Common myeloid progenitor, CD34-positive (primary cell): ENCODE data around the gene SDK1.

Experiments
- CTCF ChIA-PET: fragments of 350-600 bp; sonication (Branson Sonifier 250); formaldehyde crosslinking; loops from one replicate; lab custom pipeline; 2021; ENCODE audit warnings: antibody characterized with exemption; lab: Charles Lee
- POLR2A ChIA-PET: fragments of 350-600 bp; sonication (Branson Sonifier 250); formaldehyde crosslinking; loops from one replicate; lab custom pipeline; 2021; ENCODE audit warnings: antibody characterized with exemption; lab: Charles Lee
- DNase-seq, 3 donors: peaks; one replicate each; pipeline versions ENCODE4 v3.0.0 to v3.0.0-alpha.2; 2013
- H3K27ac ChIP-seq, 2 experiments: 1 replicate in 1 of 2; 2 replicates in 1 of 2; pipeline ENCODE4 v1.7.0; 2013; ENCODE audit warnings: inconsistent platforms in 2 of 2, low read length in 2 of 2, mild to moderate bottlenecking in 2 of 2, low read depth in 1 of 2, moderate library complexity in 1 of 2; ENCODE audit not compliant: severe bottlenecking in 2 of 2, insufficient read depth in 1 of 2, poor library complexity in 1 of 2
- H3K27me3 ChIP-seq, 5 experiments: replicated peaks in 2 of 5; 1 replicate in 3 of 5; 2 replicates in 2 of 5; pipeline versions ENCODE4 v1.6.1 to v1.7.0; 2013; ENCODE audit warnings: low read length in 4 of 5, mild to moderate bottlenecking in 2 of 5, moderate library complexity in 2 of 5, inconsistent platforms in 1 of 5; ENCODE audit not compliant: insufficient read depth in 5 of 5, control insufficient read depth in 4 of 5
- H3K36me3 ChIP-seq, 4 experiments: 1 replicate in 2 of 4; 2 replicates in 2 of 4; pipeline versions ENCODE4 v1.6.1 to v1.7.0; 2013; ENCODE audit warnings: low read length in 3 of 4, control low read depth in 1 of 4, mild to moderate bottlenecking in 1 of 4; ENCODE audit not compliant: control insufficient read depth in 4 of 4, insufficient read depth in 4 of 4
- H3K4me1 ChIP-seq, 4 experiments: 1 replicate in 3 of 4; 2 replicates in 1 of 4; pipeline versions ENCODE4 v1.6.1 to v1.7.1; 2013; ENCODE audit warnings: low read length in 3 of 4, mild to moderate bottlenecking in 3 of 4, control low read depth in 1 of 4, inconsistent platforms in 1 of 4, moderate library complexity in 1 of 4; ENCODE audit not compliant: control insufficient read depth in 4 of 4, insufficient read depth in 4 of 4; ENCODE audit errors: control extremely low read depth in 1 of 4
- H3K4me3 ChIP-seq, 7 experiments: 1 replicate in 4 of 7; 2 replicates in 3 of 7; pipeline versions ENCODE4 v1.5.1 to v1.7.0; 2013; ENCODE audit warnings: mild to moderate bottlenecking in 7 of 7, low read length in 6 of 7, moderate library complexity in 6 of 7, inconsistent platforms in 2 of 7, low read depth in 2 of 7, control low read depth in 1 of 7; ENCODE audit not compliant: insufficient read depth in 4 of 7, control insufficient read depth in 1 of 7; ENCODE audit errors: extremely low read depth in 1 of 7
- H3K9me3 ChIP-seq, 5 experiments: 1 replicate in 4 of 5; 2 replicates in 1 of 5; pipeline versions ENCODE4 v1.6.1 to v1.7.1; 2013; ENCODE audit warnings: low read length in 4 of 5, mild to moderate bottlenecking in 2 of 5, inconsistent platforms in 1 of 5, low read depth in 1 of 5, moderate library complexity in 1 of 5; ENCODE audit not compliant: control insufficient read depth in 4 of 5, insufficient read depth in 2 of 5; ENCODE audit errors: control extremely low read depth in 1 of 5
- WGBS: methylation state at CpG from one replicate; pipeline ENCODE4 v1.1.5; 2013; ENCODE audit not compliant: insufficient coverage; 5-methylcytosine and 5-hydroxymethylcytosine counted together

Gene SDK1

GRCh38 chr7:3909128-3909527 is 608.1 kb downstream of the SDK1 start:
- CTCF ChIA-PET, result no interaction called here
- H3K27ac ChIP-seq, result no peak overlapping the region
- no peaks in the 10 kb centered on the region for H3K27me3 ChIP-seq
- H3K9me3 ChIP-seq, result peaks cover 0 to 3% (median 0%) of the 10 kb centered on the region in 5 experiments
- H3K4me1 ChIP-seq, result no peaks in the 10 kb centered on the region
- POLR2A ChIA-PET, result no interaction called here
- H3K4me3 ChIP-seq, result no peak overlapping the region
- no peaks in the 10 kb centered on the region for H3K36me3 ChIP-seq
- WGBS, result 100% methylated on average over 3 of the region's 7 CpGs
- DNase-seq, result no peak

DNA sequence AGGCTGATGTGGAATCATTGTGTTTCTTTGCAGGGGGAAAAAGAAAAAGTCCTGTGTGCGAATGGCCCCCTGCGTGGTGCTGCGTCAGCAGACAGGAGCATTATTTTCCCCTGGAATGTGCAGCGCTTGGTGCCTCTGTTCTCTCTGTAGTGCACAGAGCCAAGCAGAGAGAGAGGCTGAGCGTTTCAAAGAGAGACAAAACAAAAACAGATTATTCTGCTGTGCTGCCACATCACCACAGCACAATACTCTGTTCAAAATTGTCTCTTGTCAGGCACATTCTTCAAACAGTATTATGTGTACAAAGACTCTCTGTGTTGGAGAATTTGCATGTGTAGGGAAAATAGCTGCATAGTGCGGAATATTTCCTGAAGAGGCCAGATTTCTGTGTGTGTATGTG is 609.0 kb downstream of the SDK1 start:
- WGBS, result 95% methylated on average over 6 of the region's 6 CpGs
- no peak for DNase-seq
- Histone ChIP-seq H3K27me3 (no peaks in the 10 kb centered on the region), H3K27ac (no peak overlapping the region), H3K36me3 (no peaks in the 10 kb centered on the region), H3K4me1 (no peaks in the 10 kb centered on the region), H3K4me3 (no peak overlapping the region), H3K9me3 (peaks cover 0 to 3% (median 0%) of the 10 kb centered on the region in 5 experiments)
- ChIA-PET POLR2A (no interaction called here), CTCF (no interaction called here)

DNA sequence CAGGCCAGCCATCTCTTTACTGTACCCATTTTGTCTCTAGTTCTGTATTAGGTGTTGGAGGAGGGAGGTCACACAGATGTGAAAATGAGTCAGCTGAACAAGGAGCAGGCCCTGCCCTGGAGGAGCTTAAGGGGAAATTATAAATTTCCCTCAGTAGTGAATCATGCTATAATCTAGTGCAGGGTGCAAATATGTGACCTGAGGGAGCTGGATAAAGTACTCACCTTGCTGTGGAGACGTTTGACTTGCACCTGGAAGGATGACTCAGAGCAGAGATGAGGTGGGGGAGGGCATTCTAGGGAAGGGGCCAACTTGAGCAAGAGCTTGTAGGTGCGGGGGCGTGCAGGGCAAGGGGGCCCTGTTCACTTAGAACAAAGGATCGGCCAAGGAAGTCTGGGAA is 610.6 kb downstream of the SDK1 start:
- CTCF ChIA-PET, result no interaction called here
- no peaks in the 10 kb centered on the region for H3K27me3 ChIP-seq
- no peak overlapping the region for H3K4me3 ChIP-seq
- no peak overlapping the region for H3K27ac ChIP-seq
- H3K36me3 ChIP-seq, result no peaks in the 10 kb centered on the region
- POLR2A ChIA-PET, result no interaction called here
- no peak for DNase-seq
- WGBS, result 81% methylated on average over 4 of the region's 4 CpGs
- H3K9me3 ChIP-seq, result peaks cover 0 to 3% (median 0%) of the 10 kb centered on the region in 5 experiments
- no peaks in the 10 kb centered on the region for H3K4me1 ChIP-seq

DNA sequence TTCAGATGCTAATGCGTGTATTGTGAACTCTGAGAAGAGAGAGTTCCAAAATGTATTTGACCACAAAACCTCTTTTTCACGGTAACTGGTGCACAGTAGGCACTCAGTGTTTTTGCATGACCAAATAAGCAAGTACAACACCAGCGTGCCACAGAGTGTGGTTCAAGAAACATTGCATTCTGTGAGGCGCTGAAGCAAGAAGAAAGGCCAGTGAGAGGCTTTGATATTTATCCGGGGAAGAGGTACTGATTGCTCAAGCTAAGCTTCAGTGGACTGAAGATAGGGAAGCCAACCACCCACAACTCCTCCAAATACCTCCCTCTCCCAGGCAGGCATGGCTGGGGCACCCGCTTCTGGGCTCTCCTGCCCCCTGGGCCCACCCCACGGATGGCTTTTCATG is 611.2 kb downstream of the SDK1 start:
- CTCF ChIA-PET, result no interaction called here
- Histone ChIP-seq H3K9me3 (peaks cover 0 to 3% (median 0%) of the 10 kb centered on the region in 5 experiments), H3K4me1 (peaks cover 0 to 3% (median under 1%) of the 10 kb centered on the region in 4 experiments), H3K27me3 (no peaks in the 10 kb centered on the region), H3K4me3 (no peak overlapping the region), H3K36me3 (no peaks in the 10 kb centered on the region), H3K27ac (no peak overlapping the region)
- WGBS, result 100% methylated on average over 4 of the region's 7 CpGs
- no peak for DNase-seq
- POLR2A ChIA-PET, result no interaction called here

GRCh38 chr7:3914051-3914775 is 613.2 kb downstream of the SDK1 start:
- H3K9me3 ChIP-seq, result peaks cover 0 to 3% (median 0%) of the 10 kb centered on the region in 5 experiments
- H3K4me1 ChIP-seq, result peaks cover 0 to 11% (median 6%) of the 10 kb centered on the region in 4 experiments
- H3K27ac ChIP-seq, result no peak overlapping the region
- POLR2A ChIA-PET, result no interaction called here
- no peak overlapping the region for H3K4me3 ChIP-seq
- WGBS, result 94% methylated on average over 5 of the region's 8 CpGs
- no peaks in the 10 kb centered on the region for H3K36me3 ChIP-seq
- no peak for DNase-seq
- CTCF ChIA-PET, result no interaction called here
- no peaks in the 10 kb centered on the region for H3K27me3 ChIP-seq

DNA sequence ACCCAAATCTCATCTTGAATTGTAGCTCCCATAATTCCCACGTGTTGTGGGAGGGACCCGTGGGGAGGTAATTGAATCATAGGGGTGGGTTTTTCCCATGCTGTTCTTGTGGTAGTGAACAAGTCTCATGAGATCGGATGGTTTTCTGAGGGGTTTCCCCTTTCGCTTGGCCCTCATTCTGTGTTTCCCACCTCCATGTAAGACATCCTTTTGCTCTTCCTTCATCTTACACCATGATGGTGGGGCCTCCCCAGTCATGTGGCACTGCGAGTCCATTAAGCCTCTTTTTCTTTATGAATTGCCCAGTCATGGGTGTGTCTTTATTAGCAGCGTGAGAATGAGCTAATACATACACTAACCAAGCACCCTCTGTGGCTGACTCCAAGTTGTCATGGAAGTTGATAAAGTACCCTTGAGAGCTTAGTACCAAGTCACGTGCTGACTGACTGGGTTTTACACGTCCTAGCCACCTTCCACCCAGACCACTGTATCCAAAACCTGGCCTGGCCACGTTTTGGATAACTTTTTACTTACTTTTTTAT is 614.4 kb downstream of the SDK1 start:
- no peaks in the 10 kb centered on the region for H3K36me3 ChIP-seq
- ChIA-PET POLR2A (no interaction called here), CTCF (no interaction called here)
- peaks cover 0 to 11% (median 6%) of the 10 kb centered on the region in 4 experiments for H3K4me1 ChIP-seq
- H3K27me3 ChIP-seq, result no peaks in the 10 kb centered on the region
- H3K27ac ChIP-seq, result no peak overlapping the region
- DNase-seq, result no peak
- no peak overlapping the region for H3K4me3 ChIP-seq
- H3K9me3 ChIP-seq, result peaks cover 0 to 3% (median 0%) of the 10 kb centered on the region in 5 experiments
- whole genome bisulfite sequencing, result 94% methylated on average over 2 of the region's 9 CpGs

DNA sequence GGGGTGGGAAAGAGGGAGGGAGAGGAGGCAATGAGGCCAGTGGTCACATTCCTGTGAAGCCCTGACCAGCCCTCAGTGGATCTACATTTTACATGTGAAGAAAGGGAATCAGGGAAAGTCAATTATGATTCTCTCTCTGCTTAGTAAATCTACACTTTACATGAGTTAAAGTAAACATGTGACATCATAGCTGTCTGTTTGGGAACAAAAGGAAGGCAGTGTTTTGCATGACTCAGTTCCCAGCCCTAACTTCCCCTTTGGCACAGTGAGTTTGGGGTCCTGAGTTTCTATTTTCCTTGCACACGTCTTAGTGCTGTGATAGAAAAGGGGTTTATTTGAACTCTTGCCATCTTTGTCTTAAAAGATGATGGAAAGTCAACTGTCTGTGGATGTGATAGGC is 615.1 kb downstream of the SDK1 start:
- Histone ChIP-seq H3K4me3 (no peak overlapping the region), H3K9me3 (peaks cover 0 to 1% (median 0%) of the 10 kb centered on the region in 5 experiments), H3K27me3 (no peaks in the 10 kb centered on the region), H3K27ac (no peak overlapping the region), H3K4me1 (peaks cover 0 to 11% (median 6%) of the 10 kb centered on the region in 4 experiments), H3K36me3 (no peaks in the 10 kb centered on the region)
- POLR2A ChIA-PET, result no interaction called here
- WGBS, result 0% methylated on average over 1 of the region's 1 CpG
- CTCF ChIA-PET, result no interaction called here
- DNase-seq, result peak in 2 of 3 donors; percentile 65 to 66
